H1 (cell line): ENCODE measurements around the gene FAF2. TPM values are rescaled to one million over a fixed set of nuclear protein-coding genes. Genes with fewer than 3 reads are reported as not detected.

Experiments used
- CTCF ChIA-PET: fragments of 300-600 bp; sonication (Branson Sonifier 250); formaldehyde crosslinking; loops from one replicate; lab custom pipeline; 2021; ENCODE audit not compliant: partially characterized antibody; lab: Charles Lee
- POLR2A ChIA-PET: fragments of 300-600 bp; sonication (Branson Sonifier 250); formaldehyde crosslinking; loops from one replicate; lab custom pipeline; 2021; ENCODE audit warnings: inconsistent platforms; ENCODE audit not compliant: partially characterized antibody; lab: Charles Lee
- DNase-seq, 2 experiments: peaks; one replicate each; pipeline versions ENCODE4 v3.0.0 to v3.0.0-alpha.2; 2010 to 2022; ENCODE audit warnings: low spot score in 2 of 2, low read depth in 1 of 2, mixed read lengths in 1 of 2
- FAIRE-seq: peaks from 2 replicates; lab custom pipeline; 2011; peaks lifted over from hg19 to GRCh38; lab: Jason Lieb, UNC
- H2AFZ ChIP-seq: 2 replicates; pipeline ENCODE4 v1.8.1; 2012; ENCODE audit warnings: low read length, inconsistent platforms
- H2AK5ac ChIP-seq: 2 replicates; pipeline ENCODE4 v1.6.1; 2013; ENCODE audit warnings: low read depth, low read length
- H2BK120ac ChIP-seq: replicated peaks from 2 replicates; pipeline ENCODE3; 2013; ENCODE audit warnings: low read depth, low read length, inconsistent platforms
- H2BK12ac ChIP-seq: 2 replicates; pipeline ENCODE4 v1.6.1; 2013; ENCODE audit warnings: low read depth, low read length
- H2BK15ac ChIP-seq: 2 replicates; pipeline ENCODE4 v1.6.1; 2013; ENCODE audit warnings: low read length
- H2BK20ac ChIP-seq: 2 replicates; pipeline ENCODE4 v1.6.1; 2013; ENCODE audit warnings: low read length
- H2BK5ac ChIP-seq: 2 replicates; pipeline ENCODE4 v1.6.1; 2013; ENCODE audit warnings: low read depth, low read length
- H3K14ac ChIP-seq: 2 replicates; pipeline ENCODE4 v1.6.1; 2013; ENCODE audit warnings: inconsistent platforms; ENCODE audit not compliant: insufficient read length
- H3K18ac ChIP-seq: 2 replicates; pipeline ENCODE4 v1.6.1; 2013; ENCODE audit warnings: low read length; ENCODE audit errors: extremely low read depth
- H3K23ac ChIP-seq: 2 replicates; pipeline ENCODE4 v1.6.1; 2013; ENCODE audit warnings: inconsistent platforms; ENCODE audit not compliant: insufficient read length
- H3K23me2 ChIP-seq: 2 replicates; pipeline ENCODE4 v1.6.1; 2013; ENCODE audit warnings: low read depth, low read length
- H3K27ac ChIP-seq: 2 replicates; pipeline ENCODE4 v1.6.1; 2011; ENCODE audit warnings: low read depth, low read length, inconsistent platforms
- H3K27me3 ChIP-seq, 4 experiments: replicated peaks in 1 of 4; 1 replicate in 1 of 4; 2 replicates in 3 of 4; pipeline versions ENCODE4 v1.6.1 to v1.8.1; 2011 to 2013; ENCODE audit warnings: low read length in 3 of 4, mild to moderate bottlenecking in 3 of 4, inconsistent platforms in 2 of 4, mixed read lengths in 2 of 4, moderate library complexity in 1 of 4; ENCODE audit not compliant: control insufficient read depth in 3 of 4, insufficient read depth in 3 of 4; ENCODE audit errors: extremely low read depth in 1 of 4
- H3K36me3 ChIP-seq, 4 experiments: 2 replicates each; pipeline versions ENCODE4 v1.6.1 to v1.8.1; 2011 to 2013; ENCODE audit warnings: mild to moderate bottlenecking in 4 of 4, low read length in 3 of 4, moderate library complexity in 2 of 4, control low read depth in 1 of 4, inconsistent platforms in 1 of 4; ENCODE audit not compliant: insufficient read depth in 4 of 4, control insufficient read depth in 2 of 4
- H3K4ac ChIP-seq: replicated peaks from 2 replicates; pipeline ENCODE3; 2013; ENCODE audit warnings: low read length, low read depth, mixed read lengths, inconsistent platforms; ENCODE audit not compliant: insufficient read length
- H3K4me1 ChIP-seq, 4 experiments: replicated peaks in 1 of 4; 1 replicate in 1 of 4; 2 replicates in 3 of 4; pipeline versions ENCODE4 v1.6.1 to v1.8.1; 2011 to 2013; ENCODE audit warnings: low read length in 3 of 4, inconsistent platforms in 2 of 4, mixed read lengths in 1 of 4; ENCODE audit not compliant: insufficient read depth in 4 of 4, control insufficient read depth in 3 of 4
- H3K4me2 ChIP-seq, 2 experiments: 2 replicates each; pipeline versions ENCODE4 v1.6.1 to v1.8.1; 2011 to 2013; ENCODE audit warnings: low read depth in 2 of 2, low read length in 2 of 2, control low read depth in 1 of 2, inconsistent platforms in 1 of 2, mild to moderate bottlenecking in 1 of 2; ENCODE audit not compliant: insufficient read depth in 1 of 2
- H3K4me3 ChIP-seq, 4 experiments: fragments of 200-600, 300-600 bp in 1 of 4; sonication (generic), shearing (Covaris generic), sonication (Bioruptor Twin) in 1 of 4; 2 replicates each; pipeline versions ENCODE4 v1.5.1 to v1.8.1; 2011 to 2016; ENCODE audit warnings: low read length in 4 of 4, low read depth in 3 of 4, control low read depth in 2 of 4, inconsistent platforms in 2 of 4, mild to moderate bottlenecking in 2 of 4, mixed read lengths in 1 of 4, moderate library complexity in 1 of 4; ENCODE audit not compliant: insufficient read depth in 2 of 4; ENCODE audit errors: extremely low read depth in 1 of 4
- H3K56ac ChIP-seq: replicated peaks from 2 replicates; pipeline ENCODE3; 2013; ENCODE audit warnings: low read depth, mild to moderate bottlenecking, mixed read lengths, low read length, inconsistent platforms; ENCODE audit not compliant: insufficient read length
- H3K79me1 ChIP-seq: 2 replicates; pipeline ENCODE4 v1.6.1; 2013; ENCODE audit warnings: low read depth, low read length, control low read depth
- H3K79me2 ChIP-seq, 2 experiments: 2 replicates each; pipeline versions ENCODE4 v1.6.1 to v1.8.1; 2012 to 2013; ENCODE audit warnings: low read length in 2 of 2, mild to moderate bottlenecking in 2 of 2, inconsistent platforms in 1 of 2; ENCODE audit not compliant: insufficient read depth in 2 of 2, control insufficient read depth in 1 of 2
- H3K9ac ChIP-seq, 4 experiments: replicated peaks in 1 of 4; 1 replicate in 1 of 4; 2 replicates in 3 of 4; pipeline versions ENCODE4 v1.6.1 to v1.8.1; 2011 to 2013; ENCODE audit warnings: low read depth in 3 of 4, low read length in 3 of 4, control low read depth in 2 of 4, mild to moderate bottlenecking in 2 of 4, moderate library complexity in 2 of 4, inconsistent platforms in 1 of 4; ENCODE audit errors: extremely low read depth in 1 of 4
- H3K9me3 ChIP-seq, 2 experiments: 2 replicates each; pipeline versions ENCODE4 v1.6.1 to v1.8.1; 2012 to 2013; ENCODE audit warnings: mild to moderate bottlenecking in 2 of 2, moderate library complexity in 2 of 2, control low read depth in 1 of 2, inconsistent platforms in 1 of 2, low read depth in 1 of 2, low read length in 1 of 2, mixed read lengths in 1 of 2; ENCODE audit not compliant: insufficient read depth in 2 of 2
- H4K20me1 ChIP-seq, 2 experiments: replicated peaks in 1 of 2; 2 replicates each; pipeline versions ENCODE3 to v1.8.1; 2011 to 2013; ENCODE audit warnings: inconsistent platforms in 2 of 2, low read length in 2 of 2, mild to moderate bottlenecking in 1 of 2; ENCODE audit not compliant: insufficient read depth in 2 of 2, control insufficient read depth in 1 of 2
- H4K5ac ChIP-seq: 2 replicates; pipeline ENCODE4 v1.6.1; 2013; ENCODE audit warnings: low read length, low read depth, mixed read lengths, inconsistent platforms; ENCODE audit not compliant: insufficient read length
- H4K8ac ChIP-seq: 2 replicates; pipeline ENCODE4 v1.8.0; 2013; ENCODE audit warnings: mild to moderate bottlenecking, moderate library complexity, low read length, inconsistent platforms; ENCODE audit not compliant: insufficient read depth; ENCODE audit errors: extremely low read depth
- H4K91ac ChIP-seq: replicated peaks from 2 replicates; pipeline ENCODE3; 2013; ENCODE audit warnings: low read length, mixed read lengths, inconsistent platforms; ENCODE audit not compliant: insufficient read length
- CBX5 ChIP-seq: fragments of 300-800, 300-1000 bp; sonication (generic); IDR thresholded peaks from 2 replicates; pipeline ENCODE4 v1.7.1; 2016; ENCODE audit warnings: antibody characterized with exemption, low read length, low read depth
- CREB1 ChIP-seq: IDR thresholded peaks from 2 replicates; pipeline ENCODE4 v1.6.1; 2012; ENCODE audit warnings: inconsistent platforms
- FOSL1 ChIP-seq: IDR thresholded peaks from 2 replicates; pipeline ENCODE4 v1.6.1; 2011; ENCODE audit warnings: mild to moderate bottlenecking, low read depth, low read length, moderate library complexity; ENCODE audit not compliant: insufficient read depth
- KDM1A ChIP-seq: fragments of 200-600, 300-600 bp; sonication (generic); IDR thresholded peaks from 2 replicates; pipeline ENCODE4 v1.7.1; 2016; ENCODE audit warnings: mild to moderate bottlenecking, low read length, borderline replicate concordance
- NRF1 ChIP-seq: IDR thresholded peaks from 2 replicates; pipeline ENCODE4 v1.6.1; 2011; ENCODE audit warnings: mild to moderate bottlenecking, low read depth, low read length, improper control_type of control experiment
- PHF8 ChIP-seq: fragments of 200-600 bp; sonication (generic); conservative IDR thresholded peaks from 2 replicates; pipeline ENCODE4 v1.7.1; 2012; ENCODE audit warnings: low read depth, mild to moderate bottlenecking, inconsistent platforms, low read length, moderate library complexity
- POU5F1 ChIP-seq: IDR thresholded peaks from 2 replicates; pipeline ENCODE4 v1.6.1; 2011; ENCODE audit warnings: low read depth, mild to moderate bottlenecking, low read length, moderate library complexity
- RXRA ChIP-seq: IDR thresholded peaks from 2 replicates; pipeline ENCODE4 v1.6.1; 2011; ENCODE audit warnings: low read depth, mild to moderate bottlenecking, low read length, moderate library complexity; ENCODE audit not compliant: insufficient read depth
- TAF7 ChIP-seq: optimal IDR thresholded peaks from 2 replicates; pipeline ENCODE3; 2011; ENCODE audit warnings: low read depth, mild to moderate bottlenecking, inconsistent platforms, low read length, moderate library complexity, borderline replicate concordance
- TCF12 ChIP-seq: IDR thresholded peaks from 2 replicates; pipeline ENCODE4 v1.6.1; 2011; ENCODE audit warnings: low read depth, mild to moderate bottlenecking, low read length
- ZNF274 ChIP-seq: IDR thresholded peaks from 2 replicates; pipeline ENCODE4 v1.7.0; 2012; ENCODE audit warnings: low read length, borderline replicate concordance; ENCODE audit errors: extremely low read depth
- WGBS, 2 experiments: shearing (Covaris generic) in 1 of 2; methylation state at CpG; one replicate each; pipeline versions ENCODE4 v1.1.6 to v1.1.7; 2013 to 2015; ENCODE audit warnings: low lambda C conversion rate in 2 of 2, mixed read lengths in 2 of 2, inconsistent platforms in 1 of 2, low coverage in 1 of 2, missing lambda C conversion rate in 1 of 2; ENCODE audit not compliant: insufficient replicate concordance in 2 of 2, insufficient coverage in 1 of 2, insufficient read length in 1 of 2; ENCODE audit errors: extremely low coverage in 1 of 2, missing lambda C conversion rate in 1 of 2; 5-methylcytosine and 5-hydroxymethylcytosine counted together
- polyA plus RNA-seq, 7 experiments: library from polyadenylated mRNA; depleted of rRNA in 3 of 7; stranded (reverse) in 5 of 7; unstranded in 2 of 7; fragments of >200 nt in 5 of 7; fragments of 200-250 nt in 2 of 7; gene quantifications; 1 replicate in 5 of 7; 2 replicates in 1 of 7; 4 replicates in 1 of 7; pipeline versions ENCODE4 v1.2.1 to v1.2.3, GENCODE V29; 2011 to 2013; ENCODE audit warnings: missing spikeins in 2 of 7, mixed read lengths in 2 of 7
- total RNA-seq: library from RNA; stranded (reverse); fragmentation: NEBNext Ultra II Directional; extraction: Animal tissue kit (Norgen Biotek cat#: 25700); gene quantifications from 2 replicates; pipeline ENCODE4 v1.2.1, GENCODE V29; 2021
- TF ChIP-seq, protein P1 (sequence below): IDR thresholded peaks from 2 replicates; pipeline ENCODE4 v1.6.1; 2011; ENCODE audit warnings: low read depth, mild to moderate bottlenecking, low read length; ENCODE audit not compliant: insufficient read depth

FAF2 gene
- total and polyA plus RNA-seq, 2 of the 8 experiments (the other 6 are each of a cell fraction or from before 2014, with no cell fraction given) = 20.8 to 35.8 TPM

DNA sequence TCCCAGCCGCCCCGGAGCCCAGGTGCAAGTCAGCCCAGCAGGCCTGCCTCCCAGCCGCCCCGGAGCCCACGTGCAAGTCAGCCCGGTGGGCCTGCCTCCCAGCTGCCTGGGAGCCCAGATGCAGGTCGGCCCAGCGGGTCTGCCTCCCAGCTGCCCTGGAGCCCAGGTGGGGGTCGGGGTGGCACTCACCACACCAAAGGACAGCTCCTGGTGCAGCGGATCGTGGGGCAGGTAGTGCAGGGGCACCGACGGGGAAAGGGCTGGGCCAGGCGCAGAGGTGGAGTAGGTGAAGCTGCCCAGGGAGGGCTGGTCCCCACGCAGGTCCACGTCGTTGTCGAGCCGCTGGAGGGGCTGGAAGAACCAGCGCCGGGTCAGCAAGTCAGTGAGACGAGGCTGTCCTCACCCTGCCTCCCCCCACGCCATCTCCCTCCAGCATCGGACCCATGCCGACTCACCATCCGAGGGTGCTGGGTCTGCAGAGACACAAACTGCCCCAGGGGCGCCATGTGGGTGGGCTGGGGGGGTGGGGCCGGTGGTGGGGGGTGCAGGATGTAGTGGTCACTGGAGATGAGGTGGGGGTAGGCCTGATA, 82.3 kb downstream of the FAF2 start:
- Histone ChIP-seq H2AFZ (no peak overlapping the region), H3K79me2 (peaks cover 27 to 43% of the 10 kb centered on the region in 2 experiments), H3K4me2 (no peak overlapping the region), H2AK5ac (no peak overlapping the region), H3K18ac (no peak overlapping the region), H2BK5ac (no peak overlapping the region; the same call in 1 of the 2 replicates), H3K14ac (no peak overlapping the region), H2BK12ac (no peak overlapping the region), H3K9ac (no peak overlapping the region), H2BK20ac (no peak overlapping the region), H3K4me1 (peaks cover 4 to 19% (median 16%) of the 10 kb centered on the region in 4 experiments), H3K36me3 (peaks cover 34 to 66% (median 46%) of the 10 kb centered on the region in 4 experiments), H4K20me1 (peaks cover 37 to 48% of the 10 kb centered on the region in 2 experiments), H3K23ac (no peak overlapping the region), H3K9me3 (no peaks in the 10 kb centered on the region), H4K8ac (no peak overlapping the region), H3K56ac (no peak overlapping the region), H2BK120ac (no peak overlapping the region), H3K23me2 (peaks cover 1% of the 10 kb centered on the region), H3K4me3 (no peak overlapping the region), H3K4ac (no peak overlapping the region), H3K27me3 (no peaks in the 10 kb centered on the region), H3K27ac (no peak overlapping the region), H2BK15ac (no peak overlapping the region), H3K79me1 (peaks cover 11% of the 10 kb centered on the region), H4K91ac (no peak overlapping the region), H4K5ac (no peak overlapping the region)
- ChIA-PET POLR2A (interaction anchor here (2.1 to 26.0 kb wide), 3 partner anchors 7 to 46 kb away, joined by 6 to 458 read pairs (median 458); partner anchors contain the start of gene RNF44), CTCF (interaction anchor here (1.0 to 1.2 kb wide), 3 partner anchors 29 to 48 kb away, joined by 3 to 7 read pairs (median 3); no protein-coding TSS in a partner anchor)
- 91% methylated on average over 20 of the region's 28 CpGs; no CpG with 5 or more reads in 1 of the 2 experiments for WGBS, 2 experiments
- no peak for DNase-seq
- no peak for FAIRE-seq
- TF ChIP-seq CBX5 (no peak), TAF7 (no peak), POU5F1 (no peak), FOSL1 (no peak), ZNF274 (no peak), TCF12 (no peak), KDM1A (no peak), CREB1 (no peak), RXRA (no peak), PHF8 (no peak), NRF1 (no peak)
- TF ChIP-seq, protein P1, sequence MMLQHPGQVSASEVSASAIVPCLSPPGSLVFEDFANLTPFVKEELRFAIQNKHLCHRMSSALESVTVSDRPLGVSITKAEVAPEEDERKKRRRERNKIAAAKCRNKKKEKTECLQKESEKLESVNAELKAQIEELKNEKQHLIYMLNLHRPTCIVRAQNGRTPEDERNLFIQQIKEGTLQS = no peak
